DOHH2 (cell line): ENCODE measurements around the gene TM6SF1.

ENCODE experiments used
- EZH2phosphoT487 ChIP-seq: fragments of 200-600 bp; sonication (generic); IDR thresholded peaks from 2 replicates; pipeline ENCODE4 v1.6.1; 2017; ENCODE audit warnings: borderline replicate concordance, mild to moderate bottlenecking, antibody characterized with exemption, low read length, moderate library complexity, mixed read lengths
- TF ChIP-seq, protein P1 (sequence below): fragments of 200-600 bp; sonication (generic); IDR thresholded peaks from one replicate; pipeline ENCODE4 v1.5.1; 2014; ENCODE audit warnings: antibody characterized with exemption, mild to moderate bottlenecking, low read depth, low read length; ENCODE audit not compliant: poor library complexity, severe bottlenecking

DNA sequence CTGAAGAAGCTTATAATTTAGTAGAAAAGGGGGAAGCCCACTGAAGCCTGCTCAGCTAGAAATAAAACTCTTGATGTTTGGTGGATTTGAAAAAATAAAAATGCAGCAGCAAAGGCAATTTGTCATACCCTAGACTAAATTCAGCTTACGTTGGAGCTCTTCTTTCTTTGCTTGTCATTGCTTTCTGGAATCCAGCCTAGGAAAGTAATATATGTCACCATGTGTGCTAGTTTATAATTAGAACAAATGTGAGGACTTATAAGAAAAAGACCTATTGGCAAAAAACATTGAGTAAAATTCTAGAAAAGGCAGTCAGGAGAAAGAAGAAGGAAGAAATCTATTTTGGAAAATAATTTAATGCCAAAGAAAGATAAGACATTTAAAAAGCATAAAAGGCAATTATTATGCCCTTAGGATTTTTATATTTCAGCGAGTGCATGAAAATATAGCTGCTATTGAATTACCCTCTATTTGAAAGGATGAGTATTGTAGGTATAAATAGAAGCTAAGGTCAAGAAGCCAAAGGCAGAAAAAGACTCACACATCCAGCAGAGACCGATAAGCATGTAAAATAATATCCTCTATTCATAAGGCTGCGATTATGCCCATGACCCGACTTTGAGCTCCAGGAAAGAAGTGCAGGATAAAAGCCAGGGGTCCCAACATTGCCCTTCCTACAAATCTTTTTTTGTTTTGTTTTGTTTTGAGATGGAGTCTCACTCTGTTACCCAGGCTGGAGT, 29.8 kb upstream of the TM6SF1 start:
- TF ChIP-seq, protein P1, sequence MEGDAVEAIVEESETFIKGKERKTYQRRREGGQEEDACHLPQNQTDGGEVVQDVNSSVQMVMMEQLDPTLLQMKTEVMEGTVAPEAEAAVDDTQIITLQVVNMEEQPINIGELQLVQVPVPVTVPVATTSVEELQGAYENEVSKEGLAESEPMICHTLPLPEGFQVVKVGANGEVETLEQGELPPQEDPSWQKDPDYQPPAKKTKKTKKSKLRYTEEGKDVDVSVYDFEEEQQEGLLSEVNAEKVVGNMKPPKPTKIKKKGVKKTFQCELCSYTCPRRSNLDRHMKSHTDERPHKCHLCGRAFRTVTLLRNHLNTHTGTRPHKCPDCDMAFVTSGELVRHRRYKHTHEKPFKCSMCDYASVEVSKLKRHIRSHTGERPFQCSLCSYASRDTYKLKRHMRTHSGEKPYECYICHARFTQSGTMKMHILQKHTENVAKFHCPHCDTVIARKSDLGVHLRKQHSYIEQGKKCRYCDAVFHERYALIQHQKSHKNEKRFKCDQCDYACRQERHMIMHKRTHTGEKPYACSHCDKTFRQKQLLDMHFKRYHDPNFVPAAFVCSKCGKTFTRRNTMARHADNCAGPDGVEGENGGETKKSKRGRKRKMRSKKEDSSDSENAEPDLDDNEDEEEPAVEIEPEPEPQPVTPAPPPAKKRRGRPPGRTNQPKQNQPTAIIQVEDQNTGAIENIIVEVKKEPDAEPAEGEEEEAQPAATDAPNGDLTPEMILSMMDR: no peak
- TF ChIP-seq EZH2phosphoT487: no peak
